IPS DF 4.7 (cell line): ENCODE results near the gene TUBGCP2.
"Not testable (repeated sequence)": the region's sequence is repeated elsewhere in the genome, so short reads cannot be mapped to it uniquely, and the experiment has no call there.

ENCODE experiments used
- DNase-seq: peaks from one replicate; pipeline ENCODE4 v3.0.0-alpha.2; 2013; ENCODE audit warnings: low spot score; ENCODE audit errors: extremely low read depth

TUBGCP2 gene

DNA sequence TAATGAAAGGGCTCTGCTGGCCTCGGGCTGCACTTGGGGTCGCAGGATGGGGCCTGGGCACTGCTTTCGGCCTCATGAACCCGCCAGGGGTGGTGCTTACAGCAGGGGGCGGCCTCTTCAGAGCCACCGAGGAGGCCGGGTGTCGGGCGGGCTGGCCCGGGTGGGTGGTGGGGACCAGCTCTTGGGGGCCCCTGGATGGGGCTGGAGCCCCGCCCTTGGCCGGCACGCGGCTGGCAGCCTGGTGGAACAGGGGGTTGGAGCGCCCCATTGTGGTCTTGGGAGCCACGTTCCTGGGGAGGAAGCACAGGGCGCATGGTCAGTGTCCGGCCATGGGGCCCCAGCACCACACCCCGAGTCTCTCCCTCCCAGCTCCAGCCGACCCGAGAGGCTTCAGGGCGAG, 40.8 kb downstream of the TUBGCP2 start:
- DNase-seq, result no peak

GRCh38 chr10:133267293-133267692, 41.4 kb downstream of the TUBGCP2 start:
- no peak for DNase-seq

GRCh38 chr10:133266056-133266795, 42.4 kb downstream of the TUBGCP2 start:
- DNase-seq, result no peak

GRCh38 chr10:133265052-133265451, 43.6 kb downstream of the TUBGCP2 start:
- DNase-seq, result not testable (repeated sequence)

DNA sequence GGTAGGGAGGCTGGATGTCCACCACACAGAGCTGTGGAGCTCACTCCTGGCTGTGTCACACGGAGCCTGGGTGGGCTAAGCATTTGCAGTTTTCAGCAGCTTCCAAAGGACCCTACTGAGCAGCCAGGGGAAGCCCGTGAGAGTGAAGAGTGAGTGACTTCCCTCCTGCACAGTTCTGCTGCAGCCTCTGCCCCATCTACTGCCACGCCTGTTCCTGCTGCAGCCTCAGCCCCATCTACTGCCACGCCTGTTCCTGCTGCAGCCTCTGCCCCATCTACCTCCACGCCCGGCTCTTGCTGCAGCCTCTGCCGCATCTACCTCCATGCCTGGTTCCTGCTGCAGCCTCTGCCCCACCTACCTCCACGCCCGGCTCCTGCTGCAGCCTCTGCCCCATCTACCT, 44.2 kb downstream of the TUBGCP2 start:
- no peak for DNase-seq

GRCh38 chr10:133263674-133264073, 45.0 kb downstream of the TUBGCP2 start:
- DNase-seq, result no peak

GRCh38 chr10:133262696-133263095, 46.0 kb downstream of the TUBGCP2 start:
- DNase-seq, result no peak

- DNase-seq, result no peak
These were observed 46.8 kb downstream of the TUBGCP2 start for GRCh38 chr10:133261726-133262325.

DNA sequence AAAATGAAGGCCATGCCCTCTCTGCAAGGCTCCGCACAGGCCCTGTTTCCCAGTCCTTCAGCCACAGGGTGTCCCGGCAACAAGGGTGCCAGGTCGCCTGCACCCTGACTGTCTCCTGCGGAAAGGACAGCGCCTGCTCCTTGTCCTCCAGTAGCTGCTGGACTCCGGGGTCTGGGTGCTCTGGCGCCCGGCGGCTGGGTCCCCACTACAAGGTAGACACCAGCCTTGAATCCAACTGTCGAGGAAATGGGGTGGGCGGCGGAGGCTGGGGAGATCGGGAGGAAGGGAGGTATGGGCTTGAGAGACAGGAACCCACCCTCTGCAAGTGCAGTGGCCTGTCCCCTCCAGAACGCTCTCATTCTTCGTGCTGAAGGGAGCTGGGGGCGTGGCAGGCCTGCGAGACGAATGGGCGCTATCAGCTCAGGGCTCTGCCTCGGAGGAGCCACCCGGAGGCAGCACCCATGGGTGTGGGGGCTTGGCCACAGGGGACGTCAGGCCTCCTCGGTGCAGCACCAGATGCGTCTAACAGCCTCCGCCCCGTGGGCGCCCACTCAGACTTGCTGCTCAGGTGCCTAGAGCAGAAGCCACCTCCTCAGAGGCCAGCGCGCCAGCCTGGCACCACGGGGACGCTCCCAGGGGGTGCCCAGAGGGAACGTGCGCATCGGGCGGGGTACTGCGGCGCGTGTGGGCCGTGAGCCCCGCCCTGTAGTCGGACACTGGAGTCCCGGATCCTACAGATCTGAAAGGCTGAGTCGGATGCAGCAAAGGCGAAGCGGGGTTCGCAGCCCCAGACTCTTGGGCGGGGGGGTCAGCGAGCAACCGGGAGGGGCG, 47.6 kb downstream of the TUBGCP2 start:
- DNase-seq, result no peak

- DNase-seq, result no peak
These were observed 49.1 kb downstream of the TUBGCP2 start for GRCh38 chr10:133259602-133259989.

DNA sequence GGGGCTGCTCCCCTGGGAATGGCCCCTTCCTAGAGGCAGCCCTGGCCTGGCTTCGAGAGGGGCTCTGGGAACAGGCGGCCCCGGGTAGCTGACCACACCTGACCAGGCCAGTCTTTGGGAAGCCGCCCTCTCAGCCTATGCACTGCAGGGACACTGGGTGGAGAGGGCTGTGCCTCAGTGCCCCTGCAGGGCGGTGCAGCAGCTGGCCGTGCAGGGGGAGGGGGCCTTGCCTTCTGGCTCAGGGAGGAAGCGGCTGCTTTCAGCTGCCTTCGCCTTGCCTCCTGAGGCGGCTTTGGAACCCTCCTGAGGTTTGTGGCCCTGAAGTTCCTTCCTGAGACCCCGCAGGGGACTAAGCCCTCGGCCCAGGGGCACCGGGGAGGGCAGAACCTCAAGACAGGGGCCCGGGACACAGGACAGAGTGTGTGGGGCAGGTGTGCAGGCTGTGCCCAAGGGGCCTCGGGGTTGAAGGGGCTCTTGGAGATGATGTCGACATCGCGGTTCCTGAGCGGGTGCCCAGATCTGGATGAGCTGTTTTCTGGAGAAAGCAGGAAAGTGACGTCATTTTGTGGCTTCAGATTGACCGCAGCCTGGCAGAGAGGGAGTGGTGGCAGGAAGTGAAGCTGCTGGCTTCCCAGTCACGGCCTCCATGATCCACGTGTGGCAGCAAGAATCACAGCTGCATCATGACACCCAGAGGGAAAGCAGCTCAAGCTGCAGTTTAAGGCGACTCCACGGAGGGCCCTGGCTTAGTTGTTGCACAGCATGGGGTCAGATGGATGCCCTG, 49.7 kb downstream of the TUBGCP2 start:
- no peak for DNase-seq

GRCh38 chr10:133258066-133258817, 50.4 kb downstream of the TUBGCP2 start:
- no peak for DNase-seq

DNA sequence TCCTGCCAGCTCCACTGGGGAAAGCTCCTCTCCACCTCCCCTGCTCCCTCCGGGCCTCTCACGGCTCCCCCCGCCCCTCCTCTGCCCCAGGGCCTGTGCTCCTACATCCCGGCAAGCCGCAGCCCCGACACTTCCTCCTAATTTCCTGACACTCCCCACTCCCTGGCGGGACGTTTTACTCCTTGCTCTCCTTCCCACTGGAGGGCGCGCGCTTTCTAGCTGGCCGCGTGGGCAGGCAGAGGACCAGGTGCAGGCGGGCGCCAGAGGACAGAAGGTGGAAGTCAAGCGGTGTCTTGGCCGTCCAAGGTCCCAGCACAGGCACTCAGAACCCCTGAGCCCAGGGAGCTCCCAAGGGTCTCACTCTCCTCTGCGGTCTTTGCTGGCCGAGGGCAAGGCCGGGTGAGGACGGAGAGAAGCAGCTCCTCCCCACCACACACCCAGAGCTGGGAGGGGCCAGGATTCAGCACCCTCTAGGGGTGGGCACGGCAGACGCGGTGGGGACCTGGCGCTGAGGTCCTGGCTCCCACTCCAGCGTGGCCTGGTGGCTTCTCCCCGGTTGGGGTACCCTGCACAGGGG, 51.1 kb downstream of the TUBGCP2 start:
- no peak for DNase-seq

DNA sequence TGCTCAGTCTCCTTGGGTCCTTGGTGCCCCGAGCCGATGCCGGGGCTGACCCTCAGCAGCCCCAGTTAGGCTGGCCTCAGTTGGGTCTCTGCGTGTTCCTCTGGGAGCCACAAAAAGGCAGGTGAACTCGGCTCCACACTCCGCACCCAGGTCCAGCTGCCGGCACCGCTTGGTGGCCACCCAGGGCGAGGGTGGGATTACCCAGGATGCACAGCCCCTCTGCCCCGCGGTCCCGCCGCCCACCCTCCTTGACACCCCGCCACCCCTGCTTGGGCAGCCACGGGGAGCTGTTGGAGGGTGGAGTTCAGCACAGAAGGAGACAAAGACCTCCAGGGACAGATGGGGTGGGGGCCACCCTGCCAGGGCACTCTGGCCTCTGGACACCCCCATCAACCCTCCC, 53.3 kb downstream of the TUBGCP2 start:
- DNase-seq, result no peak

DNA sequence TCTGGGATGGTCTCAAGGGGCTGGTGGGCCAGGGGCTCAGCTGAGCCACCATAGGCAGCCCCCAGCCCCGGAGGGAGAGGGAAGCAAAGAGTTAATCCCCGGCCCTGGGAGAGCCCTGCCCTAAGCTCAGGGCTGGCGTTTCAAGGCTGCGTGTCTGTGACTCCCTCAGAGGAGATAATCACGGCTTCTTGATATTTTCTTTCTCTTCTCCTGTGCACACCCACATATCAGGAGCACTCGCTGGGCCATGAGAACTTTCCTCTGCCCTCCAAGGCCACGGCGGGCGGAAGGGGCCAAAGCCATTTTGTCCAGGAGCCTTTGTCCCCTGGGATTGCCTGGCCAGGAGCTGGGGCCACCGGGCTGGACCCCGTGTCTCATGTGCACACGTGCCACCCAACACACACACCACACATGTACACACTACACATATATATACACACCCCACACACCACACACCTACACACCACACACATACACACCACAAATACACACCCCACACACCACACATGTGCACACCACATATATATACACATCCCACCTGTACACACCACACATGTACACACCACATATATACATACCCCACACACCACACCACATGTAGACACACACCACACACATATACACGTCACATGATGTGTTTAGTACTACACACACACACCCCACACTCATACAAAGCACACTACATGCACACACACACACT, 54.1 kb downstream of the TUBGCP2 start:
- no peak for DNase-seq

DNA sequence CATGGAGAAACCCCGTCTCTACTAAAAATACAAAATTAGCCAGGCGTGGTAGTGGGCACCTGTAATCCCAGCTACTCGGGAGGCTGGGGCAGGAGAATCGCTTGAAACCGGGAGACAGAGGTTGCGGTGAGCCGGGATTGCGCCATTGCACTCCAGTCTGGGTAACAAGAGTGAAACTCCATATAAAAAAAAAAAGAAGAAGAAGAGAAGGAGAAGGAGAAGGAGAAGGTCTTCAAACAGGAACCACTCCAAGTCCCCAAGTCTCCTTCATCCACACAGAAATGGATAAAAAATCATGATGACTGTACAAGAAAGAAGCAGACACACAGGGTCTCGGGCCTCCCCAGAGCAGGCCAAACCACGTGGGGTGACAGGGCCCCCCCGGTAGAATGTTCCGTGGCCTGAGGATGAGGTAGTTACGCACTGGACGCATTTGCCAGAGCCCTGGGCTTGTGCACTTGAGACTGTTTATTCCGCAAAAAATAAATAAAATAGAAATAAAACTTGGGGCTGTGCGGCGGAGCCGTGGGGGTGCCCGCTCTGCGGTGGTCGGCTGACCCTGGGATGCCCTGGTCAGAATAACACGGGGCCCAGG, 55.2 kb downstream of the TUBGCP2 start:
- no peak for DNase-seq

GRCh38 chr10:133252223-133252552, 56.5 kb downstream of the TUBGCP2 start:
- DNase-seq, result no peak

- DNase-seq, result no peak
These were observed 57.1 kb downstream of the TUBGCP2 start for GRCh38 chr10:133251388-133252222.
